ENCODE measurements around the gene CST6.

The CST6 gene

DNA sequence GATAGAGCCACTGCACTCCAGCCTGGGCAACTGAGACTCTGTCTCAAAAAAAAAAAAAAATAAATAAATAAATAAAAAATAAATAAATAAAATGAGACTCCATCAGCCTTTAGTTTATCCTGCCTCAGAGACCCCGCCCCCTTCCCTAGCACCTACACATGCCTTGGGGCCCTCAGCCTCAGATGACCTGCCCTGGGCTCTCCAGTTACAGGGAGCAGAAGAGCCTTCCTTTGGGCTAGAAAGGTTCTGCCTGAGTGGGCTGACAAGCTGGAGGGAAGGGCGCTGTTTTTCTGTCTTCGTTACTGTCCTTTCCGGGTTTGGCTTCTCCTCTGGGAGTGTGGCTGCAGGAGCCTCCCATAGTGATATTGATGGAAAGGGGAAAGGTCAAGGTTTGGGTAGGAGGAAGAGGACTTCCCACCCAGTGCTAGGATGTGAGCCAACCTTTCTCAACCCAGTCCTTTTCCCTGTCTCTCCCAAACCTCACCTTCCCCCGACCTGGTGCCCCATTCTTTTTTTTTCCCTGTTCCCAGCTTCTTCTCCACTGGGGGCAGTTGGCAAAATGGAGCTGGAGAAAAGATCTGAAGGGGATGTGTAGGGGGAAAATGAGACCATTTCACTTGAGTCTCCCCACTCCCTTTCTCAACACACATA lies 38.9 kb downstream of the CST6 start:
- Histone ChIP-seq H3K9me3 (ENCODE audit: control insufficient read depth, low read length) (no peaks in the 10 kb centered on the region), H3K36me3 (ENCODE audit: control insufficient read depth in 1 of 2, insufficient read depth in 2 of 2, low read depth in 1 of 2, low read length in 2 of 2) (peaks cover 10 to 13% of the 10 kb centered on the region in 2 experiments), H2AFZ (ENCODE audit: low read depth, low read length) (no peak overlapping the region), H2AK5ac (ENCODE audit: low read length, severe bottlenecking) (peak overlapping the region; percentile 63), H3K14ac (ENCODE audit: low read length in 2 of 2) (no peak overlapping the region), H4K8ac (ENCODE audit: low read length) (peak overlapping the region; percentile 10), H3K23ac (ENCODE audit: low read length in 2 of 2) (no peak overlapping the region), H3K18ac (ENCODE audit: low read depth in 1 of 2, low read length in 2 of 2) (no peak overlapping the region), H3K4me1 (ENCODE audit: control insufficient read depth, insufficient read depth, low read depth, low read length) (peaks cover 45% of the 10 kb centered on the region), H2BK120ac (ENCODE audit: low read depth, low read length) (no peak overlapping the region), H3K79me1 (replicated peaks; ENCODE audit: low read length, poor library complexity, severe bottlenecking) (peaks cover 5% of the 10 kb centered on the region), H2BK12ac (ENCODE audit: low read length in 2 of 2) (peak overlapping the region in 1 of 2 experiments; percentile 46), H2BK5ac (ENCODE audit: low read depth, low read length, poor library complexity, severe bottlenecking) (no peak overlapping the region), H3K4ac (ENCODE audit: low read depth in 1 of 2, low read length in 2 of 2) (peak overlapping the region in 1 of 2 experiments; percentile 34), H4K91ac (ENCODE audit: low read length) (no peak overlapping the region), H2BK15ac (ENCODE audit: low read depth, poor library complexity, severe bottlenecking) (peak overlapping the region; percentile 20), H3K27ac (ENCODE audit: low read length, poor library complexity, severe bottlenecking) (no peak overlapping the region), H3K4me3 (ENCODE audit: insufficient read depth in 1 of 2, low read depth in 1 of 2, low read length in 2 of 2) (peak overlapping the region in 1 of 2 experiments; percentile 94), H3K9ac (ENCODE audit: low read length) (peak overlapping the region; percentile 95), H3K4me2 (ENCODE audit: low read length, poor library complexity, severe bottlenecking) (no peak overlapping the region), H3K27me3 (ENCODE audit: control insufficient read depth in 1 of 2, insufficient read depth in 1 of 2, low read length in 2 of 2) (peaks cover 9 to 40% of the 10 kb centered on the region in 2 experiments)
- DNase-seq, result no peak
- WGBS, result 94% methylated on average over 4 of the region's 5 CpGs

DNA sequence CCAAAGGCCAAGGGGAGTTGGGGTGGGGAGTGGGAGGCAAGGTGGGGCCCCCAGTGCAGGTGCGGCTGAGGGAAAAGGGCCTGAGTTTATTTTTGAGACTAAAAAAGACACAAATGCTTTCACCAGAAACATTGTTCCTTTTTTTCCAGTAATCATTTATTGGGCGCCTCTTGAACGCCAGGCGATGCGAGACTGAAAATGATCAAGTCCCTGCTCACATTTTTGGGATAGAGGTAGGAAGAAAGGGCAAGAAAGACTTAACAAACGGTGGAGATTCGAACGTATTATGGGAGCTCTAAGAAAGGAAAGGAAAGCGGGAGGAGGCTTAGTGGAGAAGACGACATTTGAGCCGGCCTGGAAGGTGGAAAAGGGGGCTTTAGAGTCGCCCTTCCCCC lies 39.6 kb downstream of the CST6 start:
- Histone ChIP-seq H2AFZ (ENCODE audit: low read depth, low read length) (peak overlapping the region; percentile 60), H4K8ac (ENCODE audit: low read length) (peak overlapping the region; percentile 69), H3K23ac (ENCODE audit: low read length in 2 of 2) (no peak overlapping the region), H3K14ac (ENCODE audit: low read length in 2 of 2) (no peak overlapping the region), H2BK5ac (ENCODE audit: low read depth, low read length, poor library complexity, severe bottlenecking) (peak overlapping the region; percentile 0), H3K4me2 (ENCODE audit: low read length, poor library complexity, severe bottlenecking) (peak overlapping the region; percentile 74), H3K36me3 (ENCODE audit: control insufficient read depth in 1 of 2, insufficient read depth in 2 of 2, low read depth in 1 of 2, low read length in 2 of 2) (peaks cover 12 to 20% of the 10 kb centered on the region in 2 experiments), H3K9ac (ENCODE audit: low read length) (peak overlapping the region; percentile 95), H3K27me3 (ENCODE audit: control insufficient read depth in 1 of 2, insufficient read depth in 1 of 2, low read length in 2 of 2) (peaks cover 6 to 33% of the 10 kb centered on the region in 2 experiments), H2BK15ac (ENCODE audit: low read depth, poor library complexity, severe bottlenecking) (no peak overlapping the region), H2BK12ac (ENCODE audit: low read length in 2 of 2) (peak overlapping the region in 1 of 2 experiments; percentile 17), H3K4me1 (ENCODE audit: control insufficient read depth, insufficient read depth, low read depth, low read length) (peaks cover 45% of the 10 kb centered on the region), H3K27ac (ENCODE audit: low read length, poor library complexity, severe bottlenecking) (peak overlapping the region; percentile 85), H4K91ac (ENCODE audit: low read length) (peak overlapping the region; percentile 52), H3K9me3 (ENCODE audit: control insufficient read depth, low read length) (no peaks in the 10 kb centered on the region), H2BK120ac (ENCODE audit: low read depth, low read length) (no peak overlapping the region), H3K4ac (ENCODE audit: low read depth in 1 of 2, low read length in 2 of 2) (peak overlapping the region in 1 of 2 experiments; percentile 60), H3K18ac (ENCODE audit: low read depth in 1 of 2, low read length in 2 of 2) (peak overlapping the region; percentile 65 to 71), H2AK5ac (ENCODE audit: low read length, severe bottlenecking) (peak overlapping the region; percentile 63), H3K79me1 (replicated peaks; ENCODE audit: low read length, poor library complexity, severe bottlenecking) (peaks cover 5% of the 10 kb centered on the region), H3K4me3 (ENCODE audit: insufficient read depth in 1 of 2, low read depth in 1 of 2, low read length in 2 of 2) (peak overlapping the region; percentile 29 to 94)
- 34% methylated on average over 11 of the region's 12 CpGs for WGBS
- no peak for DNase-seq

DNA sequence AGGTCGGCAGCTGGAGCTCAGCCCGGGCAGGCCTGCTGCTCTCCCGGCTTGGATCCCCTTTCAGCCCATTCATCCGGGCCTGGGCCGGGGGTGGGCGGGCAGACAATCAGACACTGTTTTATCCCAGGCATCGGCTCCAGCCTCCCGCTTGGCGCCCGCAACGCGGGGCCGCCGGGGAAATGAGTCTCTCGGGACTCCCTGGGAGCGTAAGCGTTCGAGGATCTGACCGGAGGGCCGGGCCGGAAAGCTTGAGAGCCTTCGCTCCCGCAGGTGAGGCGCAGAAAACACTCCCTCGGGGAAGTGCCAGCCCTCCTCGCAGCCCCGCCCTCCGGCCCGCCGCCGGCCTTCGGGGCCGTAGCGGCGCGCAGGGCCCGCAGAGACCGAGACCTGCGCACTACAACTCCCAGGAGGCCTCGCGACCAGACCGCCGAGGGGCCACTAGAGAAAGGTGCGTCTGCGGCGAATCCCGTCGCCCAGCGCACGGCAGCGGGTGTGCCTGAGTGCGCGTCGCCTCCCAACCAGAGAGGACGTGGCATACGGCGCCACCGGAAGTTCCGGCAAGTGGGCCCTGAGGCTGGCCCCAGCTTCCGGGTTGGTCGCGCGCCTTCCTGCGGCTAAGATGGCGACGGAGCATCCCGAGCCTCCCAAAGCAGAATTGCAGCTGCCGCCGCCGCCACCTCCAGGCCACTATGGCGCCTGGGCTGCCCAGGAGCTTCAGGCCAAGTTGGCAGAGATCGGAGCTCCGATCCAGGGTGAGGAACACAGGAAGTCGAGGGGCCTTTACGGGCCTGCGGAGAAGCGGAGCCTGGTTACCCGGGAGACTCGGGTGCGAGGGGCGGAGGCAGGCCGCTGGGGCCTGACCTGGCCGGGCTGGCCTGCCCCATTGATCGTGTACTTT lies 40.2 kb downstream of the CST6 start, which contains the start of gene SF3B2:
TSS of gene SF3B2 (plus strand) at position 599 of the 898 bp plus-strand sequence. CDS start at position 620, 21 bp downstream.
- H2AFZ ChIP-seq (ENCODE audit: low read depth, low read length), result peak within 1 kb of the TSS; percentile 83
- H2BK5ac ChIP-seq (ENCODE audit: low read depth, low read length, poor library complexity, severe bottlenecking), result peak within 1 kb of the TSS; percentile 0
- peak within 1 kb of the TSS; percentile 95 for H3K9ac ChIP-seq (ENCODE audit: low read length)
- H4K91ac ChIP-seq (ENCODE audit: low read length), result peak within 1 kb of the TSS; percentile 84
- no peak within 1 kb of the TSS for H2BK120ac ChIP-seq (ENCODE audit: low read depth, low read length)
- H3K4me3 ChIP-seq (ENCODE audit: insufficient read depth in 1 of 2, low read depth in 1 of 2, low read length in 2 of 2), result peak within 1 kb of the TSS; percentile 84 to 94
- peaks cover 4 to 27% of the 10 kb centered on the region in 2 experiments for H3K27me3 ChIP-seq (ENCODE audit: control insufficient read depth in 1 of 2, insufficient read depth in 1 of 2, low read length in 2 of 2)
- peaks cover 15 to 26% of the 10 kb centered on the region in 2 experiments for H3K36me3 ChIP-seq (ENCODE audit: control insufficient read depth in 1 of 2, insufficient read depth in 2 of 2, low read depth in 1 of 2, low read length in 2 of 2)
- peaks cover 10% of the 10 kb centered on the region for H3K79me1 ChIP-seq (replicated peaks; ENCODE audit: low read length, poor library complexity, severe bottlenecking)
- H3K14ac ChIP-seq (ENCODE audit: low read length in 2 of 2), result peak within 1 kb of the TSS in 1 of 2 experiments; percentile 72
- H3K4me2 ChIP-seq (ENCODE audit: low read length, poor library complexity, severe bottlenecking), result peak within 1 kb of the TSS; percentile 74
- under 1% methylated on average over 84 of the region's 84 CpGs for WGBS
- H3K27ac ChIP-seq (ENCODE audit: low read length, poor library complexity, severe bottlenecking), result peak within 1 kb of the TSS; percentile 85
- peak within 1 kb of the TSS in 1 of 2 experiments; percentile 18 for H3K23ac ChIP-seq (ENCODE audit: low read length in 2 of 2)
- peak within 1 kb of the TSS; percentile 82 to 86 for H3K18ac ChIP-seq (ENCODE audit: low read depth in 1 of 2, low read length in 2 of 2)
- peak within 1 kb of the TSS; percentile 97 for H4K8ac ChIP-seq (ENCODE audit: low read length)
- H3K9me3 ChIP-seq (ENCODE audit: control insufficient read depth, low read length), result no peaks in the 10 kb centered on the region
- H2BK15ac ChIP-seq (ENCODE audit: low read depth, poor library complexity, severe bottlenecking), result no peak within 1 kb of the TSS
- H2AK5ac ChIP-seq (ENCODE audit: low read length, severe bottlenecking), result peak within 1 kb of the TSS; percentile 63
- H2BK12ac ChIP-seq (ENCODE audit: low read length in 2 of 2), result peak within 1 kb of the TSS in 1 of 2 experiments; percentile 17
- H3K4ac ChIP-seq (ENCODE audit: low read depth in 1 of 2, low read length in 2 of 2), result peak within 1 kb of the TSS; percentile 90 to 96
- peaks cover 42% of the 10 kb centered on the region for H3K4me1 ChIP-seq (ENCODE audit: control insufficient read depth, insufficient read depth, low read depth, low read length)
- peak; percentile 98 for DNase-seq

Data from mesenchymal stem cell (in vitro differentiated cells and primary cell).